Measurements from ENCODE around the gene SYNJ2.

SYNJ2 gene

GRCh38 chr6:158081657-158081935 lies 99.9 kb downstream of the SYNJ2 start:
- no peak for DNase-seq (ENCODE audit: low spot score)

GRCh38 chr6:158083455-158084325 lies 102.0 kb downstream of the SYNJ2 start:
- no peak for DNase-seq (ENCODE audit: low spot score)

GRCh38 chr6:158085261-158086053 lies 103.8 kb downstream of the SYNJ2 start:
- DNase-seq (ENCODE audit: low spot score) = no peak

- DNase-seq (ENCODE audit: low spot score) = no peak
Observed at GRCh38 chr6:158086054-158086503, 104.4 kb downstream of the SYNJ2 start.

- no peak for DNase-seq (ENCODE audit: low spot score)
Observed at GRCh38 chr6:158086504-158087223, 105.0 kb downstream of the SYNJ2 start.

- no peak for DNase-seq (ENCODE audit: low spot score)
Observed at GRCh38 chr6:158087224-158087867, 105.7 kb downstream of the SYNJ2 start.

- no peak for DNase-seq (ENCODE audit: low spot score)
Observed at GRCh38 chr6:158092806-158093205, 111.1 kb downstream of the SYNJ2 start.

- no peak for DNase-seq (ENCODE audit: low spot score)
Observed at GRCh38 chr6:158095031-158095430, 113.4 kb downstream of the SYNJ2 start.

GRCh38 chr6:158095671-158096070 lies 114.0 kb downstream of the SYNJ2 start:
- no peak for DNase-seq (ENCODE audit: low spot score)

- DNase-seq (ENCODE audit: low spot score) = no peak
Observed at GRCh38 chr6:158103228-158103627, 121.6 kb downstream of the SYNJ2 start.

- no peak for DNase-seq (ENCODE audit: low spot score)
Observed at GRCh38 chr6:158104696-158105095, 123.0 kb downstream of the SYNJ2 start.

- DNase-seq (ENCODE audit: low spot score) = no peak
Observed at GRCh38 chr6:158109748-158110147, 128.1 kb downstream of the SYNJ2 start.

- DNase-seq (ENCODE audit: low spot score) = no peak
Observed at GRCh38 chr6:158110986-158111385, 129.3 kb downstream of the SYNJ2 start.

GRCh38 chr6:158111987-158112386 lies 130.3 kb downstream of the SYNJ2 start:
- DNase-seq (ENCODE audit: low spot score) = no peak

GRCh38 chr6:158113802-158114201 lies 132.1 kb downstream of the SYNJ2 start:
- DNase-seq (ENCODE audit: low spot score) = no peak

- no peak for DNase-seq (ENCODE audit: low spot score)
Observed at GRCh38 chr6:158115102-158115501, 133.4 kb downstream of the SYNJ2 start.

GRCh38 chr6:158115508-158115907 lies 133.8 kb downstream of the SYNJ2 start:
- DNase-seq (ENCODE audit: low spot score) = no peak

- no peak for DNase-seq (ENCODE audit: low spot score)
Observed at GRCh38 chr6:158118886-158119285, 137.2 kb downstream of the SYNJ2 start.

GRCh38 chr6:158121335-158121734 lies 139.7 kb downstream of the SYNJ2 start:
- no peak for DNase-seq (ENCODE audit: low spot score)

- no peak for DNase-seq (ENCODE audit: low spot score)
Observed at GRCh38 chr6:158122048-158122447, 140.4 kb downstream of the SYNJ2 start.

GRCh38 chr6:158124288-158124687 lies 142.6 kb downstream of the SYNJ2 start:
- no peak for DNase-seq (ENCODE audit: low spot score)

GRCh38 chr6:158125271-158125670 lies 143.6 kb downstream of the SYNJ2 start:
- DNase-seq (ENCODE audit: low spot score) = no peak
